ENCODE data around the gene OR1I1.

DNA sequence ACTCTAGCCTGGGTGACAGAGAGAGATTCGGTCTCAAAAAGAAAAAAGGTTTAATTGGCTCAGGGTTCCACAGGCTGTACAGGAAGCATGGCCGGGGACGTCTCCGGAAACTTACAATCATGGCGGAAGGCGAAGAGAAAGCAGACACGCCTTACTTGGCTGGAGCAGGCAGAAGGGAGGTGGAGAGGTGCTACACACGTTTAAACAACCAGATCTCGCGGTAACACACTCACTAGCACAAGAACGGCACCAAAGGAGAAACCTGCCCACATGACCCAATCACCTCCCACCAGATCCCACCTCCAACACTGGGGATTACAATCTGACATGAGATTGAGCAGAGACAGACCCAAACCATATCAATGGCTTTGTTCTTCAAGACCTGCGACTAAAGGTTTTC is 20.0 kb upstream of the OR1I1 start:
- TF ChIP-seq, protein P1, sequence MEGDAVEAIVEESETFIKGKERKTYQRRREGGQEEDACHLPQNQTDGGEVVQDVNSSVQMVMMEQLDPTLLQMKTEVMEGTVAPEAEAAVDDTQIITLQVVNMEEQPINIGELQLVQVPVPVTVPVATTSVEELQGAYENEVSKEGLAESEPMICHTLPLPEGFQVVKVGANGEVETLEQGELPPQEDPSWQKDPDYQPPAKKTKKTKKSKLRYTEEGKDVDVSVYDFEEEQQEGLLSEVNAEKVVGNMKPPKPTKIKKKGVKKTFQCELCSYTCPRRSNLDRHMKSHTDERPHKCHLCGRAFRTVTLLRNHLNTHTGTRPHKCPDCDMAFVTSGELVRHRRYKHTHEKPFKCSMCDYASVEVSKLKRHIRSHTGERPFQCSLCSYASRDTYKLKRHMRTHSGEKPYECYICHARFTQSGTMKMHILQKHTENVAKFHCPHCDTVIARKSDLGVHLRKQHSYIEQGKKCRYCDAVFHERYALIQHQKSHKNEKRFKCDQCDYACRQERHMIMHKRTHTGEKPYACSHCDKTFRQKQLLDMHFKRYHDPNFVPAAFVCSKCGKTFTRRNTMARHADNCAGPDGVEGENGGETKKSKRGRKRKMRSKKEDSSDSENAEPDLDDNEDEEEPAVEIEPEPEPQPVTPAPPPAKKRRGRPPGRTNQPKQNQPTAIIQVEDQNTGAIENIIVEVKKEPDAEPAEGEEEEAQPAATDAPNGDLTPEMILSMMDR (conservative IDR thresholded peaks at IDR 0.05; ENCODE audit: low read depth, low read length), result no peak
- TF ChIP-seq MXI1 (IDR thresholded peaks at IDR 0.05; ENCODE audit: borderline replicate concordance, low read depth, low read length), result no peak
- no peak for TF ChIP-seq POLR2A (IDR thresholded peaks at IDR 0.05; ENCODE audit: low read depth, low read length)
- no peak for TF ChIP-seq NFE2L2 (IDR thresholded peaks at IDR 0.05; ENCODE audit: low read depth, low read length)
- TF ChIP-seq, protein P2, sequence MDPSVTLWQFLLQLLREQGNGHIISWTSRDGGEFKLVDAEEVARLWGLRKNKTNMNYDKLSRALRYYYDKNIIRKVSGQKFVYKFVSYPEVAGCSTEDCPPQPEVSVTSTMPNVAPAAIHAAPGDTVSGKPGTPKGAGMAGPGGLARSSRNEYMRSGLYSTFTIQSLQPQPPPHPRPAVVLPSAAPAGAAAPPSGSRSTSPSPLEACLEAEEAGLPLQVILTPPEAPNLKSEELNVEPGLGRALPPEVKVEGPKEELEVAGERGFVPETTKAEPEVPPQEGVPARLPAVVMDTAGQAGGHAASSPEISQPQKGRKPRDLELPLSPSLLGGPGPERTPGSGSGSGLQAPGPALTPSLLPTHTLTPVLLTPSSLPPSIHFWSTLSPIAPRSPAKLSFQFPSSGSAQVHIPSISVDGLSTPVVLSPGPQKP (IDR thresholded peaks at IDR 0.05; ENCODE audit: borderline replicate concordance, low read depth, low read length), result no peak
- TF ChIP-seq MAFK (IDR thresholded peaks at IDR 0.05; ENCODE audit: low read depth, low read length), result no peak
- no peak for TF ChIP-seq RAD21 (IDR thresholded peaks at IDR 0.05; ENCODE audit: low read length)
- TF ChIP-seq FOS (IDR thresholded peaks at IDR 0.05; ENCODE audit: low read depth, low read length), result no peak

Data from IMR-90 (cell line).